ENCODE results near the gene PPP1R14B.

The PPP1R14B gene

DNA sequence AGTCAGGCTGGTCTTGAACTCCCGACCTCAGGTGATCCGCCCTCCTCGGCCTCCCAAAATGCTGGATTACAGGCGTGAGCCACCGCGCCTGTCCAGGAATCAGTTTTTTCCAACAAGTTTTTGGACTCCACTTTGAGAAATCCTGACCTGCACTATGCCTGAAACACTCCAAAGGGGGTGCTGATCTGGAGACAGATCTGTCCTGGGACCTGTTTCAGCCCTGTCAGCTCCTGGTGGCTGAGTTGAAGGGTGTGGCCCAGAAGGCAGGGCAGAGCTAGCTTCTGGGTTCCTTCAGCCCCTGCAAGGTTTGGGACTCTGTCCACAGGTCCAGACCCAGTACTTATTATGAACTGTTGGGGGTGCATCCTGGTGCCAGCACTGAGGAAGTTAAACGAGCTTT is 15.2 kb downstream of the PPP1R14B start:
- POLR2A ChIA-PET = interaction anchor here (0.5 to 1.1 kb wide), 2 partner anchors 10 to 27 kb away, joined by 4 read pairs; partner anchors contain the start of gene FKBP2
- CTCF ChIA-PET = interaction anchor here (2.9 to 30.9 kb wide), 2 partner anchors 19 to 21 kb away, joined by 12 to 368 read pairs; partner anchors contain the start of genes FERMT3 and PLCB3
- TF ChIP-seq CTCF (IDR thresholded peaks at IDR 0.05; ENCODE audit: control extremely low read depth, extremely low read depth, low read depth, missing control alignments) = no peak
- no peak for DNase-seq (ENCODE audit: extremely low spot score)

DNA sequence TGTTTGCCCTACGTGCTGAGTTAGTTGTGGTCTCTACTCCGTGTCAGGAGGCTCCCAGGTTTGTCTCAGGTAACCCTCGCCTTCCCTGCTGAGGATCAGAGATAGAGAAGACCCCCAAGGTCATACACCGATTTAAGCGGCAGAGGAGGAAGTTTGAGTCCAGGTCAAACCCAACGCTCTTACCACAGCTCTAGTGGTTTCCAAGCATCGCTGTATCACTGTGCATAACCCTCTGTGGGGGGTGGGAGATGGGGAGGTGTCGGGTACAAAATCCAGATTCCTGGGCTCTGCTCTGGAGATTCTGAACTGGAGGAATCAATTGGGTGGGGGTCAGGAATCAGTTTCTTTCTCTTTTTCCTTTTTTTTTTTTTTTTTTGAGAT is 15.8 kb downstream of the PPP1R14B start:
- POLR2A ChIA-PET = interaction anchor here (0.5 to 1.1 kb wide), 2 partner anchors 10 to 26 kb away, joined by 4 read pairs; partner anchors contain the start of gene FKBP2

GRCh38 chr11:64230171-64230984 is 16.4 kb downstream of the PPP1R14B start, which contains the start of gene DNAJC4:
DNAJC4 (plus strand) TSS chr11:64230548; CDS start chr11:64230855, 307 bp downstream.
- DNase-seq (ENCODE audit: extremely low spot score) = peak; percentile 89
- ChIA-PET POLR2A (interaction anchor here (0.6 kb wide), 1 partner anchor 40 kb away, joined by 6 read pairs; no protein-coding TSS in a partner anchor), CTCF (interaction anchor here (1.1 to 30.9 kb wide), 2 partner anchors 13 to 20 kb away, joined by 3 to 368 read pairs; partner anchors contain the start of gene FERMT3)
- no peak for TF ChIP-seq CTCF (IDR thresholded peaks at IDR 0.05; ENCODE audit: control extremely low read depth, extremely low read depth, low read depth, missing control alignments)

More for the DNA sequence above, 15.8 kb downstream of the PPP1R14B start:
- no peak for DNase-seq (ENCODE audit: extremely low spot score)
- no peak for TF ChIP-seq CTCF (IDR thresholded peaks at IDR 0.05; ENCODE audit: control extremely low read depth, extremely low read depth, low read depth, missing control alignments)
- CTCF ChIA-PET = interaction anchor here (1.1 to 30.9 kb wide), 2 partner anchors 12 to 20 kb away, joined by 3 to 368 read pairs; partner anchors contain the start of gene FERMT3

- ChIA-PET CTCF (interaction anchor here (30.9 kb wide), 1 partner anchor 19 kb away, joined by 368 read pairs; the partner anchor contains the start of gene FERMT3), POLR2A (interaction anchor here (0.6 kb wide), 1 partner anchor 39 kb away, joined by 6 read pairs; no protein-coding TSS in a partner anchor)
- no peak for DNase-seq (ENCODE audit: extremely low spot score)
- no peak for TF ChIP-seq CTCF (IDR thresholded peaks at IDR 0.05; ENCODE audit: control extremely low read depth, extremely low read depth, low read depth, missing control alignments)
Measured at GRCh38 chr11:64229744-64230170, 17.0 kb downstream of the PPP1R14B start.

DNA sequence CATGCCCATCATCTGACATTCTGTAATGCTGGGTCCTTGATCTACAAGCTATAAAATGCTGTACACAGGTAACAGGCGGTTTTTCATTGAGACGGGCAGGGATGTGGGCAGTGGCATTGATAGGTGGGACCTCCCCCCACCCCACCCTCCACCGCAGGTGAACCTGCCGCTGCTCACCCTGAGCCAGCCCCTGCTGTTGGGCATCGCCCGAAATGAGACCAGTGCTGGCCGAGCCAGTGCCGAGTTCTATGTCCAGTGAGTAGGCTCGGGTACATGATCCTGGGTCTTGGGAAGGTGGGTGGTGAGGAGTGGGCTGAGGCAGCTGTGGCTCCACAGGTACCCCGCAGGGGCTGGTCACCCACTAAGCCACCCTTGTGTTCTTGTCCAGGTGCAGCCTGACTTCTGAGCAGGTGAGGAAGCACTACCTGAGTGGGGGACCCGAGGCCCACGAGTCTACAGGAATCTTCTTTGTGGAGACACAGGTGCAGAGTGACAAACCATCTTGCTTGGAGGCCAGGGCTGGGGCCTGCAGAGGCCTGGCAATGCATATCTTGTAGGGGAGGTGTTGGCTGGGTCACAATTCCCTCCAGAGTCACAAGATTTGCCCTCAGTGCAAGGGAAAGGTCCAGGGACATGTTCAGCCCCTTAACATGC is 17.5 kb downstream of the PPP1R14B start:
- no peak for DNase-seq (ENCODE audit: extremely low spot score)
- TF ChIP-seq CTCF (IDR thresholded peaks at IDR 0.05; ENCODE audit: control extremely low read depth, extremely low read depth, low read depth, missing control alignments) = no peak
- POLR2A ChIA-PET = no interaction called here
- CTCF ChIA-PET = interaction anchor here (1.1 to 30.9 kb wide), 3 partner anchors 19 to 75 kb away, joined by 3 to 368 read pairs (median 4); partner anchors contain the start of genes FERMT3 and PLCB3
